Measurements from ENCODE around the gene SPATA45.

DNA sequence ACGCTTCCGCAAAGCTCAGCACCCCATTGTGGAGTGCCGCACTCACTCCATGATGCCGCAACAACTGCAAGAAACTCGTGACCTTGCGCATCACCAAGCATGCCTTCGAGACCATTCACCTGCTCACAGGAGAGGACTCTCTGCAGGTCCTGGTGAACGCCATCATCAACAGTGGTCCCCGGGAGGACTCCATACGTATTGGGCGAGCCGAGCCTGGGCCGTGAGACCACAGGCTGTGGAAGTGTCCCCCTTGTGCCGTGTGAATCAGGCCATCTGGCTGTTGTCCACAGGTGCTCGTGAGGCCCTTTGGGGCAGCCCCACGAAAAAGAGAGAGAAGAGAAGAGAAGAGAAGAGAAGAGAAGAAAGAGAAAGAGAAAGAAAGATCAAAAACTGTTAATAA lies 23.2 kb downstream of the SPATA45 start:
- TF ChIP-seq, protein P1, sequence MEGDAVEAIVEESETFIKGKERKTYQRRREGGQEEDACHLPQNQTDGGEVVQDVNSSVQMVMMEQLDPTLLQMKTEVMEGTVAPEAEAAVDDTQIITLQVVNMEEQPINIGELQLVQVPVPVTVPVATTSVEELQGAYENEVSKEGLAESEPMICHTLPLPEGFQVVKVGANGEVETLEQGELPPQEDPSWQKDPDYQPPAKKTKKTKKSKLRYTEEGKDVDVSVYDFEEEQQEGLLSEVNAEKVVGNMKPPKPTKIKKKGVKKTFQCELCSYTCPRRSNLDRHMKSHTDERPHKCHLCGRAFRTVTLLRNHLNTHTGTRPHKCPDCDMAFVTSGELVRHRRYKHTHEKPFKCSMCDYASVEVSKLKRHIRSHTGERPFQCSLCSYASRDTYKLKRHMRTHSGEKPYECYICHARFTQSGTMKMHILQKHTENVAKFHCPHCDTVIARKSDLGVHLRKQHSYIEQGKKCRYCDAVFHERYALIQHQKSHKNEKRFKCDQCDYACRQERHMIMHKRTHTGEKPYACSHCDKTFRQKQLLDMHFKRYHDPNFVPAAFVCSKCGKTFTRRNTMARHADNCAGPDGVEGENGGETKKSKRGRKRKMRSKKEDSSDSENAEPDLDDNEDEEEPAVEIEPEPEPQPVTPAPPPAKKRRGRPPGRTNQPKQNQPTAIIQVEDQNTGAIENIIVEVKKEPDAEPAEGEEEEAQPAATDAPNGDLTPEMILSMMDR (IDR thresholded peaks at IDR 0.05) = no peak
- TF ChIP-seq, protein P2, sequence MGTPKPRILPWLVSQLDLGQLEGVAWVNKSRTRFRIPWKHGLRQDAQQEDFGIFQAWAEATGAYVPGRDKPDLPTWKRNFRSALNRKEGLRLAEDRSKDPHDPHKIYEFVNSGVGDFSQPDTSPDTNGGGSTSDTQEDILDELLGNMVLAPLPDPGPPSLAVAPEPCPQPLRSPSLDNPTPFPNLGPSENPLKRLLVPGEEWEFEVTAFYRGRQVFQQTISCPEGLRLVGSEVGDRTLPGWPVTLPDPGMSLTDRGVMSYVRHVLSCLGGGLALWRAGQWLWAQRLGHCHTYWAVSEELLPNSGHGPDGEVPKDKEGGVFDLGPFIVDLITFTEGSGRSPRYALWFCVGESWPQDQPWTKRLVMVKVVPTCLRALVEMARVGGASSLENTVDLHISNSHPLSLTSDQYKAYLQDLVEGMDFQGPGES (IDR thresholded peaks at IDR 0.05; ENCODE audit: low read depth, low read length) = no peak
